A549 (cell line): ENCODE results near the gene B9D1. TPM values are rescaled to one million over a fixed set of nuclear protein-coding genes. Genes with fewer than 3 reads are reported as not detected.

ENCODE experiments used
- ATAC-seq, 2 experiments: fragments of 200-7000 bp in 1 of 2; fragments of >200 bp in 1 of 2; cut with Nextera tagmentation in 1 of 2; cut with Tn5 transposase in 1 of 2; 3 replicates each; pipeline versions ENCODE4 v1.8.0 to v1.9.1; 2018 to 2020; ENCODE audit warnings: mild to moderate bottlenecking in 1 of 2, moderate library complexity in 1 of 2
- CTCF ChIA-PET: fragments of 300-600 bp; sonication (Branson Sonifier 250); formaldehyde crosslinking; extraction: SDS; loops from one replicate; lab custom pipeline; 2021; ENCODE audit warnings: antibody characterized with exemption, inconsistent platforms; lab: Yijun Ruan, JAX
- POLR2A ChIA-PET: fragments of 350-600 bp; formaldehyde crosslinking; extraction: SDS; loops from one replicate; lab custom pipeline; 2021; ENCODE audit warnings: antibody characterized with exemption, inconsistent platforms; lab: Yijun Ruan, JAX
- DNase-seq, 2 experiments: peaks; one replicate each; pipeline versions ENCODE4 v3.0.0 to v3.0.0-alpha.2; 2011 to 2016; ENCODE audit warnings: low read depth in 1 of 2, low spot score in 1 of 2
- FAIRE-seq: peaks from 2 replicates; lab custom pipeline; 2011; peaks lifted over from hg19 to GRCh38; lab: Jason Lieb, UNC
- H3K27ac ChIP-seq, 2 experiments: fragments of >200 bp; sonication (Bioruptor Twin); formaldehyde crosslinking; 3 replicates each; pipeline ENCODE4 v1.5.1; 2016 to 2017
- H3K4me1 ChIP-seq: fragments of >200 bp; sonication (Bioruptor Twin); formaldehyde crosslinking; 3 replicates; pipeline ENCODE4 v1.6.1; 2016
- H3K4me2 ChIP-seq: fragments of >200 bp; sonication (Bioruptor Twin); formaldehyde crosslinking; 3 replicates; pipeline ENCODE4 v1.6.1; 2016
- H3K4me3 ChIP-seq: fragments of >200 bp; sonication (Bioruptor Twin); formaldehyde crosslinking; 3 replicates; pipeline ENCODE4 v1.5.1; 2016
- H3K9me3 ChIP-seq: fragments of >200 bp; sonication (Bioruptor Twin); formaldehyde crosslinking; 3 replicates; pipeline ENCODE4 v1.6.1; 2016
- ATOH8 ChIP-seq: fragments of 250-450 bp; sonication (Bioruptor Pico); IDR thresholded peaks from 2 replicates; pipeline ENCODE4 v1.5.0; 2020; ENCODE audit warnings: low read depth, mild to moderate bottlenecking, moderate library complexity
- BHLHE40 ChIP-seq: IDR thresholded peaks from 2 replicates; pipeline ENCODE4 v1.6.1; 2012; ENCODE audit warnings: low read depth, low read length, inconsistent platforms
- CBX2 ChIP-seq: fragments of 200-600 bp; sonication (generic); IDR thresholded peaks from 2 replicates; pipeline ENCODE4 v1.6.1; 2016; ENCODE audit warnings: low read depth, mild to moderate bottlenecking, borderline replicate concordance
- ESRRA ChIP-seq: fragments of 150-350 bp; IDR thresholded peaks from 2 replicates; pipeline ENCODE4 v1.6.1; 2014; ENCODE audit warnings: mild to moderate bottlenecking, low read length, borderline replicate concordance
- FOSL2 ChIP-seq, 2 experiments: fragments of 450-650 bp in 1 of 2; fragments of >200 bp in 1 of 2; sonication (Bioruptor Twin) in 1 of 2; formaldehyde crosslinking; IDR thresholded peaks; 2 replicates each; pipeline versions ENCODE4 v1.5.0 to v1.6.1; 2016 to 2020; ENCODE audit warnings: mild to moderate bottlenecking in 1 of 2, moderate library complexity in 1 of 2
- HDAC2 ChIP-seq: fragments of 200-600 bp; sonication (generic); IDR thresholded peaks from 2 replicates; pipeline ENCODE4 v1.6.1; 2016
- HEYL ChIP-seq: fragments of 250-450 bp; sonication (Bioruptor Pico); IDR thresholded peaks from 2 replicates; pipeline ENCODE4 v1.8.0; 2021; ENCODE audit warnings: mild to moderate bottlenecking, moderate library complexity
- HOXA7 ChIP-seq: fragments of 250-450 bp; sonication (Bioruptor Pico); IDR thresholded peaks from 2 replicates; pipeline ENCODE4 v1.5.0; 2020; ENCODE audit warnings: mild to moderate bottlenecking, moderate library complexity
- HOXB5 ChIP-seq: fragments of 250-450 bp; sonication (Bioruptor Pico); IDR thresholded peaks from 2 replicates; pipeline ENCODE4 v1.5.0; 2020; ENCODE audit warnings: mild to moderate bottlenecking, moderate library complexity
- JUN ChIP-seq, 2 experiments: fragments of >200 bp; sonication (Bioruptor Twin); formaldehyde crosslinking; IDR thresholded peaks; 2 replicates in 1 of 2; 3 replicates in 1 of 2; pipeline ENCODE4 v1.6.1; 2016 to 2017
- JUNB ChIP-seq: fragments of >200 bp; sonication (Bioruptor Twin); formaldehyde crosslinking; IDR thresholded peaks from 2 replicates; pipeline ENCODE4 v1.6.1; 2016
- NFE2L2 ChIP-seq: fragments of 150-350 bp; conservative IDR thresholded peaks from 2 replicates; pipeline ENCODE4 v1.6.1; 2014; ENCODE audit warnings: low read length
- NPAS2 ChIP-seq: fragments of 250-450 bp; sonication (Bioruptor Pico); IDR thresholded peaks from 2 replicates; pipeline ENCODE4 v1.8.0; 2022; ENCODE audit warnings: mild to moderate bottlenecking, moderate library complexity, borderline replicate concordance
- RCOR1 ChIP-seq: fragments of 150-350 bp; IDR thresholded peaks from 2 replicates; pipeline ENCODE4 v1.6.1; 2014; ENCODE audit warnings: antibody characterized with exemption, low read length, low read depth
- REST ChIP-seq: fragments of 200-600 bp; sonication (generic); IDR thresholded peaks from 2 replicates; pipeline ENCODE4 v1.6.1; 2016; ENCODE audit warnings: antibody characterized with exemption, mild to moderate bottlenecking, moderate library complexity
- RFX5 ChIP-seq: fragments of 450-650 bp; IDR thresholded peaks from 2 replicates; pipeline ENCODE4 v1.7.1; 2014; ENCODE audit warnings: antibody characterized with exemption, mild to moderate bottlenecking, moderate library complexity
- RNF2 ChIP-seq: fragments of 200-600 bp; sonication (generic); IDR thresholded peaks from 2 replicates; pipeline ENCODE4 v1.6.1; 2016; ENCODE audit warnings: low read depth, mild to moderate bottlenecking, antibody characterized with exemption, moderate library complexity, borderline replicate concordance
- SREBF2 ChIP-seq: fragments of 450-650 bp; IDR thresholded peaks from 2 replicates; pipeline ENCODE4 v1.6.1; 2014; ENCODE audit warnings: mild to moderate bottlenecking, moderate library complexity
- TFCP2L1 ChIP-seq: fragments of 250-450 bp; sonication (Bioruptor Pico); IDR thresholded peaks from 2 replicates; pipeline ENCODE4 v1.5.0; 2021; ENCODE audit warnings: mild to moderate bottlenecking
- ZC3H11A ChIP-seq: fragments of 450-650 bp; IDR thresholded peaks from 2 replicates; pipeline ENCODE4 v1.6.1; 2014; ENCODE audit warnings: antibody characterized with exemption, mild to moderate bottlenecking
- ZNF302 ChIP-seq: fragments of 250-450 bp; sonication (Bioruptor Pico); IDR thresholded peaks from 2 replicates; pipeline ENCODE4 v1.9.0; 2021; ENCODE audit warnings: inconsistent platforms, mild to moderate bottlenecking, moderate library complexity
- ZSCAN20 ChIP-seq: fragments of 250-450 bp; sonication (Bioruptor Pico); IDR thresholded peaks from 2 replicates; pipeline ENCODE4 v1.8.0; 2022; ENCODE audit warnings: mild to moderate bottlenecking, moderate library complexity
- WGBS: methylation state at CpG from one replicate; pipeline ENCODE4 v1.1.6; 2017; ENCODE audit errors: missing lambda C conversion rate; 5-methylcytosine and 5-hydroxymethylcytosine counted together
- polyA plus RNA-seq, 4 experiments: library from polyadenylated mRNA; depleted of rRNA in 3 of 4; stranded (reverse); fragments of >200 nt; fragmentation: RNase III in 1 of 4; extraction: RNeasy Plus Mini Kit Qiagen cat#74134 plus additional on column Dnase treatment in 1 of 4; gene quantifications; 2 replicates in 3 of 4; 3 replicates in 1 of 4; pipeline ENCODE4 v1.2.3, GENCODE V29; 2011 to 2017
- TF ChIP-seq, protein P1 (sequence below): fragments of >200 bp; sonication (Bioruptor Twin); formaldehyde crosslinking; IDR thresholded peaks from 3 replicates; pipeline ENCODE4 v1.6.1; 2016

The B9D1 gene
- polyA plus RNA-seq, 2 of the 4 experiments (the other 2 are of a cell fraction), result 48.2 to 60.6 TPM

DNA sequence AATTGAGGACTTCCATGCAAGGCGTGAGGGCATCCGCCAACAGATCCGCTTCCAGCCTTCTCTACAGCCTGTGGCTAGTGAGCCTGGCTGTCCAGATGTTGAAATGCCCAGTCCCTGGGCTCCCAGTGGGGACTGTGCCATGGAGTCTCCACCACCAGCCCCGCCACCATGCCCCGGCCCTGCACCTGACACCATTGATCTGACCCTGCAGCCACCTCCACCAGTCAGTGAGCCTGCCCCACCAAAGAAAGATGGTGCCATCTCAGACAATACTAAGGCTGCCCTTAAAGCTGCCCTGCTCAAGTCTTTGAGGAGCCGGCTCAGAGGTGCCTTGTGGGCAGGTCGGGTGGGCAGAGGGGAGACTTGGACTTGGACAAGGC, 18.8 kb upstream of the B9D1 start:
- Histone ChIP-seq H3K27ac (no peak overlapping the region), H3K4me1 (peaks cover 24% of the 10 kb centered on the region), H3K4me3 (no peak overlapping the region), H3K9me3 (no peaks in the 10 kb centered on the region), H3K4me2 (no peak overlapping the region)
- 87% methylated on average over 6 of the region's 7 CpGs for WGBS
- POLR2A ChIA-PET, result no interaction called here
- CTCF ChIA-PET, result interaction anchor here (0.5 to 12.3 kb wide), 2 partner anchors 17 to 41 kb away, joined by 3 to 148 read pairs; partner anchors contain the start of gene B9D1
- FAIRE-seq, result no peak
- no peak for ATAC-seq
- TF ChIP-seq, protein P1, sequence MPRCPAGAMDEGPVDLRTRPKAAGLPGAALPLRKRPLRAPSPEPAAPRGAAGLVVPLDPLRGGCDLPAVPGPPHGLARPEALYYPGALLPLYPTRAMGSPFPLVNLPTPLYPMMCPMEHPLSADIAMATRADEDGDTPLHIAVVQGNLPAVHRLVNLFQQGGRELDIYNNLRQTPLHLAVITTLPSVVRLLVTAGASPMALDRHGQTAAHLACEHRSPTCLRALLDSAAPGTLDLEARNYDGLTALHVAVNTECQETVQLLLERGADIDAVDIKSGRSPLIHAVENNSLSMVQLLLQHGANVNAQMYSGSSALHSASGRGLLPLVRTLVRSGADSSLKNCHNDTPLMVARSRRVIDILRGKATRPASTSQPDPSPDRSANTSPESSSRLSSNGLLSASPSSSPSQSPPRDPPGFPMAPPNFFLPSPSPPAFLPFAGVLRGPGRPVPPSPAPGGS, result no peak
- no peak for TF ChIP-seq RNF2
- no peak for TF ChIP-seq ATOH8 (CRISPR knock-in tag)
- TF ChIP-seq JUNB, result no peak
- no peak for TF ChIP-seq ESRRA
- no peak for TF ChIP-seq RFX5
- TF ChIP-seq CBX2, result no peak
- TF ChIP-seq ZNF302 (CRISPR knock-in tag), result no peak
- no peak for TF ChIP-seq REST
- no peak for TF ChIP-seq FOSL2 (IDR thresholded peaks at IDR 0.05)
- TF ChIP-seq FOSL2 (CRISPR knock-in tag; IDR thresholded peaks at IDR 0.05), result no peak
- no peak for TF ChIP-seq JUN (IDR thresholded peaks at IDR 0.05)
- TF ChIP-seq HOXA7 (CRISPR knock-in tag), result no peak
- no peak for TF ChIP-seq HEYL (CRISPR knock-in tag)
- TF ChIP-seq NPAS2 (CRISPR knock-in tag), result no peak
- no peak for TF ChIP-seq TFCP2L1 (CRISPR knock-in tag)
- no peak for TF ChIP-seq BHLHE40
- no peak for TF ChIP-seq ZSCAN20 (CRISPR knock-in tag)
- TF ChIP-seq HDAC2, result no peak
- no peak for DNase-seq

DNA sequence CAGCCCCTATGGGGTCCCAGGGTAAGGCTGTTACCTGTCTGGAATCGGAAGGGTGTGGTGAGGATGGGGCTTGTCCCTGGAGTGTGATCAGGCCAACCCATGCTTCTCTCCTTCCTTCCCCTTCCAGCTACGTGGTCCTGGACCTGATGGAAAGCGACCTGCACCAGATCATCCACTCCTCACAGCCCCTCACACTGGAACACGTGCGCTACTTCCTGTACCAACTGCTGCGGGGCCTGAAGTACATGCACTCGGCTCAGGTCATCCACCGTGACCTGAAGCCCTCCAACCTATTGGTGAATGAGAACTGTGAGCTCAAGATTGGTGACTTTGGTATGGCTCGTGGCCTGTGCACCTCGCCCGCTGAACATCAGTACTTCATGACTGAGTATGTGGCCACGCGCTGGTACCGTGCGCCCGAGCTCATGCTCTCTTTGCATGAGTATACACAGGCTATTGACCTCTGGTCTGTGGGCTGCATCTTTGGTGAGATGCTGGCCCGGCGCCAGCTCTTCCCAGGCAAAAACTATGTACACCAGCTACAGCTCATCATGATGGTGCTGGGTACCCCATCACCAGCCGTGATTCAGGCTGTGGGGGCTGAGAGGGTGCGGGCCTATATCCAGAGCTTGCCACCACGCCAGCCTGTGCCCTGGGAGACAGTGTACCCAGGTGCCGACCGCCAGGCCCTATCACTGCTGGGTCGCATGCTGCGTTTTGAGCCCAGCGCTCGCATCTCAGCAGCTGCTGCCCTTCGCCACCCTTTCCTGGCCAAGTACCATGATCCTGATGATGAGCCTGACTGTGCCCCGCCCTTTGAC, 18.2 kb upstream of the B9D1 start:
- ChIA-PET CTCF (interaction anchor here (0.5 to 12.3 kb wide), 11 partner anchors 8 to 441 kb away, joined by 3 to 148 read pairs (median 5); partner anchors contain the start of gene B9D1), POLR2A (no interaction called here)
- H3K27ac ChIP-seq, result no peak overlapping the region
- peaks cover 20% of the 10 kb centered on the region for H3K4me1 ChIP-seq
- H3K9me3 ChIP-seq, result no peaks in the 10 kb centered on the region
- H3K4me3 ChIP-seq, result no peak overlapping the region
- ATAC-seq (no peak), DNase-seq (no peak), FAIRE-seq (no peak)
- WGBS, result 93% methylated on average over 28 of the region's 29 CpGs
- H3K4me2 ChIP-seq, result no peak overlapping the region
- TF ChIP-seq ZC3H11A (no peak), RCOR1 (no peak), HOXB5 (CRISPR knock-in tag) (no peak), NFE2L2 (no peak), BHLHE40 (no peak), RNF2 (no peak), ATOH8 (CRISPR knock-in tag) (no peak), SREBF2 (no peak), HOXA7 (CRISPR knock-in tag) (no peak)
